GM23338 (cell line): ENCODE results near the gene TTC13.

ENCODE experiments used
- CREB1 ChIP-seq: fragments of 250-450 bp; sonication (Bioruptor Pico); IDR thresholded peaks from 2 replicates; pipeline ENCODE4 v1.5.0; 2020; ENCODE audit warnings: low read depth, mild to moderate bottlenecking, moderate library complexity
- CTCF ChIP-seq, 2 experiments: fragments of 200-600 bp in 1 of 2; sonication (generic) in 1 of 2; conservative IDR thresholded peaks; 2 replicates each; pipeline versions ENCODE4 v1.5.1 to v1.6.1; 2016 to 2017; ENCODE audit warnings: antibody characterized with exemption in 2 of 2, low read depth in 2 of 2, mild to moderate bottlenecking in 2 of 2, moderate library complexity in 1 of 2
- EZH2phosphoT487 ChIP-seq: fragments of 200-600 bp; sonication (generic); IDR thresholded peaks from one replicate; pipeline ENCODE4 v1.8.1; 2018; ENCODE audit warnings: antibody characterized with exemption; ENCODE audit not compliant: unreplicated experiment
- POLR2AphosphoS5 ChIP-seq: IDR thresholded peaks from 2 replicates; pipeline ENCODE4 v1.6.1; 2016; ENCODE audit warnings: antibody characterized with exemption, low read depth
- REST ChIP-seq: IDR thresholded peaks from one replicate; pipeline ENCODE4 v1.6.1; 2018; ENCODE audit warnings: antibody characterized with exemption; ENCODE audit not compliant: unreplicated experiment
- STAT1 ChIP-seq: IDR thresholded peaks from one replicate; pipeline ENCODE4 v1.6.1; 2016; ENCODE audit warnings: antibody characterized with exemption; ENCODE audit not compliant: unreplicated experiment
- ZNF462 ChIP-seq: fragments of 250-450 bp; sonication (Bioruptor Pico); IDR thresholded peaks from 2 replicates; pipeline ENCODE4 v1.5.0; 2020; ENCODE audit warnings: mild to moderate bottlenecking, moderate library complexity

- TF ChIP-seq CREB1 (no peak), REST (no peak), CTCF (conservative IDR thresholded peaks at IDR 0.05; ENCODE audit: low read depth in 2 of 2) (no peak), POLR2AphosphoS5 (no peak), ZNF462 (no peak), STAT1 (no peak), EZH2phosphoT487 (no peak)
These were observed 4.0 kb upstream of the TTC13 start for GRCh38 chr1:230982696-230983095.
